ENCODE measurements around the gene B4GALT2.
A peak's percentile ranks its signal among the peaks of the same experiment; 100 is the strongest.

B4GALT2 gene

DNA sequence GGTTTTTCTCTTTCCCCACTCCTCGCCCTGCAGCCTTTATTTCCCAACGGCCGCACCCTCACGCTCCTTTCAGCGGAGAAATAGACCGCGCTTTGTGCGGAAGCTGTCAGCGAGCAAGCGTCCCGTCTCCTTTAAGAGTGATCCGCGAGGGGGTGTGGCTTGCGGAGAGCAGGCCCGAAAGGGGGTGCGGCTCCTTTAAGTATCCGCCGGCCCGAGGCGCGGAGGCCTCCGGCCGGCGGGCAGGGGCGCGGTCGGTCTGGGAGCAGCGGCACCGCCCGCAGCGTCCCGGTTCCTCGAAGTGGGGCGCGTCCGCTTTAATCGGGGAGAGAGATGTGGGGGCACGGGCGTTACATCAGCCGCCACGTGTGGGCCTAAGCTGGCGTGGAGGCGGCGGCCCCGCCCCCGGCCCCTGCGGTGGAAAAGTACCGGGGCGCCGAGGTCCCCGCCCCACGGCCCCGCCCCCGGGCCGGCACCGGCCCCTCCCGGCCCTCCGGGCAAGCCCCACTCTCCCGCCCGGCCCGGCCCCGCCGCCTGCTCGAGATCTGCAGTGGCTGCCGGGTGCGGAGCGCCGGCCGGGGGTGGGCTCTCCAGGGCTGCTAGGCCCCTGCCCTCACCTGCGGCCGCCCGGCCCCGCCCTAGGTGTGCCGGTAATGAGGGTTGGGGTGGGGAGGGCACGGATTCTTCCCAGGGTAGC is 51.0 kb downstream of the B4GALT2 start:
- peak; percentile 79 for DNase-seq (ENCODE audit: low read depth)

DNA sequence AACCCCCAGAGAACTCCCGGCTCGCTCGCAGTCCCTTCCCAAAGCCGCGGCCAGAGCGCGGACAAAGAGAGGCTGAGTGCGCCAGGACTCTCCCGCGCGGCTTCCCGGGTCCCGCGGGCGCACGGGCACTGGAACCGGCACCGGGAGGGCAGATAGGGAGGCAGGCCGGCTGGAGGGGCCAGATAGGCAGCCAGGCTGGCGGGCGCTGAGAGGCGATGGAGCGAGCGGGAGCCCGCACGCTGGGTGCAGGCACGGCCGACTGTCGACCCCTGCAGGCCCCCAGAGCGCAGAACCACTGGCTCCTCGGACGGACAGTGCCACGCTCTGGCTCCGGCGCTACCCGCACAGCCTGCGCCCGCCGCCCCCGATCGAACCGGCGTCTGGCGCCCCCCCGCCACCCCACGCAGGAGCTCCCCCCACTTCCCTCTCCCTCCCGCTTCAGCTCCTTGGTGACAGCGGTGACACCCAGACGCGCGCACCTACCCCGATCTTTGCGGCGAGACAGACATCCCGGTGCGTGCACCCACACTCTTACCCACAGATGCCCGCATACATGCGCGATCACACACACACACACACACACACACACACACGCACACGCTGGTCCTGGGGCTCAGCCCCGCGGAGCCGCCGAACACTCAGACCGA is 51.7 kb downstream of the B4GALT2 start:
- no peak for DNase-seq (ENCODE audit: low read depth)

DNA sequence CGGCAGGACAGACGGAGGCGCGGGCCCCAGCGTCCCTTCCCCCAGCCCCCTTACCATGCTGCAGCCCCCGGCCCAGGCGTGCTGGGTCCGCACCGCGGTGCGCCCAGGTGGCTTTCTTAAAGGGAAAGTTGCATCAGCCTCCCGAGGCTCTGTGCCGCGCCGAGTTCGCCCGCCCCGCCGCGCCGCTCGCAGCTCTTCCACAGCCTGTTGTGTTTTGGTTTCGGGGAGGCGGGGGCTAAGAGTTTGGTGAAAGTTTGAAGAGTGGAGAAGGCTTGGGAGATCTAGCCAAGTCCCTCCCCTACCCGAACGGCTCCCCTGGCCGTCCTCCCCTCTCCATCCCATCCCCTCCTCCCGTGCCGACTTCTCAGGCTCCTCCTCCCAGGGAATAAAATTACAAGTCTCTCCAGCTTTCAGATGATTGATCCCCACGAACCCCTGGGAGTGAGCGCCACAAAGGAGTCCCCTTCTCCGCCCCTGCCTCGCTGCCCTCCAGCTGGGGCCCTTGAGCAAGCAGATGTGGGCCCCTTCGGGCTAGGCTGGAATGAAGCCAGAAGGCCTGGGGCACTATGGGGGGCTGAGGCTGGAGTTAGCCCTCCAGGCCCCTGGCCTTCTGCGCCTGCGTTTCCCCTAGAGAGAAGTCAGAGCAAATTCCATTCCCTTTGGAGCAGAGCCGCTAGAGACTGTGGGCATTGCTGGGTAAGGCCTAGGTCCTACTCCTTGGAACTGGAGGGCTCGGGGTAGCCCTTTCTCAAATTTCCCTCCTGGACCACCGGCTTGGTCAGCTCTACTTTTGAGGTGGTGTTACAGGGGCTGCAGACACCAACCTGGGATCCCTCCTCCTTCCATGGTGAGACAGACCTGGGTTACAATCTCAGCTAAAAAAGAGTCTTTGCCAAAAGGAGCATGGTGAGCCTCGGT is 52.5 kb downstream of the B4GALT2 start, which contains the start of gene SLC6A9:
Gene SLC6A9 (minus strand): TSS at position 211 of the 918 bp plus-strand sequence. CDS start 7,185 bp downstream, outside the sequence.
- peak; percentile 85 for DNase-seq (ENCODE audit: low read depth)

DNA sequence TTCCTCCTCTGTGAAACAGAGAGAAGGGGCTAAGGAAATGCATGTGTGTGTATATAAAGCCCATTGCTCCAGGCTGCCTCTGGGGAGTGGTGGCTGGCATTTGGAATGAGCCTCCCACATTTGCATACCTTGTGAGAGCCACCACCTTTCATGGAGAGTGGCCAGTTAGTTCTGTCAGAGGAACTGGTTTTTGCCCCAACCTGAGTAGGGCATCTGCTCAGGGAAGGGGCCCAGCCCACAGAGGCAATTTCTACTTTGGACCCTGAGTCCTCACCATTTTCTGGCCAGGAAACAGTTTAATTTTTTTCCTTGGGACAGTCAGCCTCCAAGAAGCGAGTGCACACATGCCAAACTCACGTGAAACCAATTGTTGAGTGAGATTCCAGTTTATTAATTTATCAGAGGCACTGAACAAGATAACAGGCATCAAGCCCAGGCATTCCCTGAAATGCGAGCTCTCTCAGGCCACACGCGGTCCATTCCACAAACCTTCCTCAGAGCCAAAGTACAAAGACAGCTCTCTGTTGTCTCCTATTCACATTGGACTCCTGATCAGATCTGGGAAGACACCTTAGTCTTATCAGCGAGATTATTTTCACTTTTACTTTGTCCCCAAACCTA is 53.3 kb downstream of the B4GALT2 start:
- no peak for DNase-seq (ENCODE audit: low read depth)

DNA sequence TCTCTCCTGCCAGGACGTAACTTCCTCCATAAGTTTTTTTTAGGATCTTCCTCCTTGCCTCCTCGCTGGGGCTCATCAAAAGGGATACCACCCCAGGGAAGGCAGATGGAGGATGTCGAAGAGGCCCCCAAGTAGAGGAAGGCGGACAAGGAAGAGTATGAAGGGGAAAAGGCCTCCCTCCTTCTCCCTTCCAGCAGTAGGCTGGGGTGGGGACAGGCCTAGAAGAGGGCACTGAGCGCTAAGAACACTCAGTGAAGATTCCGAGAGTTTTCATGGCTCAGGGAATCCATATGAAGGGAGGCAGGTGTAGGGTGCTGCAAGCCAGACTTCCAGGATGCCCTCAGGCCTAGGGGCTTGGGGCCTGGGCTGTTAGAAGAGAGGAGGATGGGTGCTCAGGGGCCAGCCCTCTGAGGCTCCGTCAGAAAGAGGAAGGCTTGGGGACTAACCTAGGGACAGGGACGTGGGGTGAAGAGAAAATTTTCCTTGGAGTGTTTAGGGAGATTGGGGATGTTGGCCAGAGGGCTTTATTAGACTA is 54.1 kb downstream of the B4GALT2 start:
- no peak for DNase-seq (ENCODE audit: low read depth)

DNA sequence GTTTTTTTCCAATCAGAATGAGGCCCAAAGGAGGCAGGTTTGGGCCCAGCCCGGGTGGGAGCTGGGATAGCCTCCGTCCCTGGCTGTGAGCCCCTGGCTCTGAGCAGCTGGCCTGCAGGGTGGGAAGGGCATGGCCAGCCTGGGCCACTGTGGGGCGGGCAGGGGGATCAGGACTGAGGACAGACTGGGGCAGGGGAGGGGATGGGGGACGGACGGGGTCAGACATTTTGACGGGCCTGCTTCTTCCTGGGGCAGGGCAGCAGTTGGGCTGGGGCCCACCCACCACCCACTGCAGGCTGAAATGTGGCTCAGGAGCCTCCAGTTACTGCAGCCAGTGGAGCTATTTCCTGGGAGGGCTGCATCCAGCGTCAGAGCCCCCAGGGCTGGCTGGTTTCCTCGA is 54.7 kb downstream of the B4GALT2 start:
- no peak for DNase-seq (ENCODE audit: low read depth)

DNA sequence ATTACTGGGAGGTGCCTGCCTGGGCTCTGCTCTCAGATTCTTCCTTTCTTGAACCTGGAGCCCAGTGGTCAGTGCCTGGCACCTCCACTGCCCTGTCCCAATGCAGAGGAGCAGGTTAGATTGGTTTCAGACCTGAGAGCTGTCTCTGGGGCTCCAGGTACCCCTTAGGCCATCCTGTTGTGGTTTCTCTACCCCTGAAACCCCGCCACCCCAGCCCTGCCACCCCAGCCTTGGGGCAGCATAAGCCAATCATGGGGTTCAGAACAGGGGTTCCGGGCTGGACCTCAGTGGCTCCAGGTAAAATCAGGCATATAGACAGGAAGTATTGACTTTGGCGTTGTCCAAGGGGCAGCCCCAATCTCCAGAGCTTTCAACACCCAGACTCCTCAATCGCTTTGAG is 55.4 kb downstream of the B4GALT2 start:
- no peak for DNase-seq (ENCODE audit: low read depth)

DNA sequence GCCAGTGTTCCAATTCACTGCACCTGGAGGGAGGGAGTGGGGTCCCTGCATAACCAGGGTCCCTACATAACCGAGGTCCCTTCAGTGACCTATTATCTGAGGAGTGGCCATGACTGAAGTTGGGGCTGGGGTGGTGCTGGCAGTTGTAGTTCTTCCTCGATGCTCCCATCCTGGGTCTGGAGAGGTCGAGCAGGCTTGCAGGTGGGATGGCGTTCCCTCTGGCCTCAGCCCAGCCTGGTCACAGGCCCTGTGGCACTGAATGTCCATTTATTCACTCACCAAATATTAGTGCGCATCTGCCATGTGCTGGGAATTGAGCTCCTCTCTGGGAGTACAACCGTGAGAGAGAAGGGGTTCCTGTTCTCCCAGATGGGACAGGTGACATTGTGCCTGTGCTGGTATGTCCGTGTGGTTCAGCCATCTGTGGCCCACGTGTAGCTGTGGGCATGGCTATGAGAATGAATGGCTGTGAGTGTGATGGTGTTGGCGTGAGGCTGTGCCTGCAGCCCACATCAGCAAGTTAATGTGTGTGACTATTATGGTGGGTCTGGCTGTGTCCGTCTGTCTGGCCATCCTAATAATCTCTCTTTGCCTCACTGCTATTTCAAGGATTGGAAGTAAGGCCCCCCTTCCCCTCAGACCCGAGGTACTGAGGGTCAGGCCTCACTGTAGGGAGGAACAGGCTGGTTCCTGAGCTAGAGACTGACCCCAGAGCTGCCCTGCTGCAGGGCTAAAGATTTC is 56.1 kb downstream of the B4GALT2 start:
- no peak for DNase-seq (ENCODE audit: low read depth)

DNA sequence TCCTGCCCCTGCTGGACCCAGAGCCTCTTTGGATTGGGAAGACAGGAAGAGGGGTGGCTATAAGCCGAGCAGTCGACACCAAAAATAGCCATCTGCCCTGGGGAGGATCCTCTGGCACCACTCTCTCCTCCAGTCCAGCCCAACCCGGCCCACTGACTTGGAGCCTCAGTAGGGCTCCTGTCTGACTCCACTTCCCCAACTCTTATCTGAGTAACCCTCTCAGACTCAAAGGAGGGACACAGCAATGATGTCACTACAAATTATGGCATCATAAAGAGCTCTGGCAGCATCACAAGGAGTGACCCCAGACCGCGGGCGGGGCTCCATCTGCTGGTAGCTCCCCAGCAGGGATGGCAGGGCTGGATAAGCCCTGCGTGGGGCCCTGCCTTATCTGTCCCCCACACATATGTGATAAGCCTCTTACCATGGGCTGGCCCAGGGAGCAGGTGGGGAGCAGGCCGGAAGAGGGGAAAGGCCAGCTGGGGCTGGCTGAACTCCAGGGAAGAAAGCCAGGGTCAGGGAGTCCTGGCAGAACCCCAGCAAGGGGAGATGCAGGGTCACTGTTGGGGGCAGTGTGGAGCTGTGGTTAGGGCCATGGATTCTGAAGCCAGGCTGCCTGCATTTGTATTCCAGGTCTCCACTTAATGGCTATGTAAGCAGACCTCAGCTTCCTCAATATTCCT is 56.9 kb downstream of the B4GALT2 start:
- no peak for DNase-seq (ENCODE audit: low read depth)

DNA sequence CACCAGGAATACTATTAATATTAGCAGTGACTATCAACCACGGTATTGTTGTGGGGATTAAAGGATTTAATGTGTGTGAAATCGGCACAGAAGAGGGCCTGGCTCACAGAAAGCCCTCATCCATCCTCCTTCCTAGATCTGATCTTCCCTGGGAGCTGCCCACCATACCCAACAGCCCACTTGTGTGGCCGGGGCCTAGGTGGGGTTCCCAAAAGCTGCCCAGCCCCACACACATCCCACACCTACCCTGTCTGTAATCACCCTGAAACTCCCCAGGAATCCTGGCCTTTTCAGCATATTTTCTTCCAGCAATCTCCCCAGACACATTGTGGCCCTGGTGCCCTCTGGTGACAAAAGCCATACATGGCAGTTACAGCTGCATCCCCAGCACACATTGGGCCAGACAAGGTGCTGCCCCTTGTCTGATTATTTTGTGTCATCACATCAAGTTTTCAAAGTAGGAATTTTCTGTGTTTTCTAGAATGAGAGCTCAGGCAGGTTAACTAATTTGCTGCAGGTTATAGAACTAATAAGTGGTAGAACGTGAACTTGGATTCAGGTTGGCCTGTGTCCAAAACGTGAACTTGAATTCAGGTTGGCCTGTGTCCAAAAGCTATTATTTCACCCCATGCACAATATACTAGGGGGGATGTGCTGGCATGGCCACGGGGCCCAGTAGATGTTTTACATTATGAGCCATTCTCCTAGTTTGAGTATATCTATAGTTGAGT is 57.6 kb downstream of the B4GALT2 start:
- DNase-seq (ENCODE audit: low read depth) = peak; percentile 51

DNA sequence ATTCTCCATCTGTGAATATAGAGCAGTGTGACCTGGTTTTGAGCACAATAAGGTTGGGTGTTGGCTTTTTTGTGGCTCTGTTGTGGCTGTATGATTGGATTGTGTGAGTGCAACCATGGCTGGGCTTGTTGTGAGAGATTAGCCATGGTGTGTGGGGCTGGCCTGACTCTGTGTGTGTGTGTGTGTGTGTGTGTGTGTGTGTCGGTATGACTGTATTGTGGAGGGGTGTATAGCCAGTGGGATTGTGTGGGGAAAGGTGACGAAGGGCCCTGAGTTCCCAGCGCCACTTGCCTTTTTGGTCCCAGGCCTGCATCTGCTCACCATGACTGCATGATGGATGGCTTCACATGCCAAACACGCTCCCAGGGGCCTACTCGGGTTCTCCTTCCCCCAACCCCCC is 58.1 kb downstream of the B4GALT2 start:
- no peak for DNase-seq (ENCODE audit: low read depth)

DNA sequence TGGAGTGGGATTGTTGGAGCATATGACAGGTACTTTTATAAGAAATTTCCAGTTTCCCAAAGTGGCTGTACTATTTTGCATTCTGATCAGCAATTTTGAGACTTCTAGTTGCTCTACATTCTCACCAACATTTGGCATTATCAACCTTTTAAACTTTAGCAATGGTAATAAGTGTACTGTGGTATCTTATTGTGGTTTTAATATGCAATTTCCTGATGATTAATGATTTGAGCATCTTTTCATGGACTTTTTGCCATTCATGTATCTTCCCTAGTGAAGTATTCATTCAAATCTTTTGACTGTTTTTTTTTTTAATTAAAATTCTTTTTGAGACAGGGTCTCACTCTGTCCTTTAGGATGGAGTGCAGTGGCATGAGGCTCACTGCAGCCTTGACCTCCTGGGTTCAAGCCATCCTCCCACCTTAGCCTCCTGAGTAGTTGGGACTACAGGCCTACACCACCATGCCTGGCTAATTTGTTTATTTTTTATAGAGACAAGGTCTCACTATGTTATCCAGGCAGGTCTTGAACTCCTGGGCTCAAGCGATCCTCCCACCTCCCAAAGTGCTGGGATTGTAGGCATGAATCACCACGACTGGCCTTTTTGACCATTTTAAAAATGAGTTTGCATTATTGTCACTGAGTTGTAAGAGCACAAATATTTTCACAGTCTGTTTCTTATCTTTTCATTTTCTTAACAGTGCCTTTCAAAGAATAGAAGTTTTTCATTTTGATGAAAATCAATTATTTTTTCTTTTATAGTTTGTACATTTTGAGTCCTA is 60.1 kb downstream of the B4GALT2 start:
- DNase-seq (ENCODE audit: low read depth) = no peak

DNA sequence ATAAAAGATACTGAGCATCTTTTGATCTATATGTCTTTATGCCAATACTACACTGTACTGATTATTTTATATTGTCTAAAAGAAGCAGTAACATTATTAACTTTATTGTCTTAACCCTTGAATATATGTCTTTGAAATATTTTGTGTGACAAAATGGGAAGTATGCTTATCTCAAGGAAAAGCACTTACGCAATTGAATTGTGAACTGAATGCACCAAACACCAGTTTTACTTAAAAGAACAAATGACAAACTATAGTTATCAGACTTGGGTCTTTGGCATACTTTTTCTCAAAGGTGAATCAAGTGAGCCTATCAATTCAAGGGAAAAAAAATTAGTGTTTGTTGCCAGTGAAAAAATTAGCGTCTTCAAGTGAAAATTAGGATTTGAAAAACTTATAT is 61.4 kb downstream of the B4GALT2 start:
- DNase-seq (ENCODE audit: low read depth) = no peak
